GM04503 (cell line): ENCODE results near the gene SCN9A.
"Not testable (repeated sequence)": the region's sequence is repeated elsewhere in the genome, so short reads cannot be mapped to it uniquely, and the experiment has no call there.

Experiments used
- DNase-seq: peaks from one replicate; pipeline ENCODE4 v3.0.0-alpha.2; 2012; ENCODE audit warnings: low read depth

Gene SCN9A

GRCh38 chr2:166375195-166375735 is 479 bp downstream of the SCN9A start:
- DNase-seq = no peak

GRCh38 chr2:166373951-166374350 is 1.8 kb downstream of the SCN9A start:
- no peak for DNase-seq

- no peak for DNase-seq
These were observed 2.2 kb downstream of the SCN9A start for GRCh38 chr2:166373539-166373938.

GRCh38 chr2:166373105-166373504 is 2.6 kb downstream of the SCN9A start:
- no peak for DNase-seq

- DNase-seq = no peak
These were observed 3.7 kb downstream of the SCN9A start for GRCh38 chr2:166372046-166372445.

GRCh38 chr2:166365803-166366420 is 9.8 kb downstream of the SCN9A start:
- DNase-seq = no peak

GRCh38 chr2:166365239-166365638 is 10.5 kb downstream of the SCN9A start:
- DNase-seq = no peak

GRCh38 chr2:166364476-166365161 is 11.1 kb downstream of the SCN9A start:
- DNase-seq = no peak

- DNase-seq = no peak
These were observed 14.2 kb downstream of the SCN9A start for GRCh38 chr2:166361351-166362153.

GRCh38 chr2:166360906-166361305 is 14.8 kb downstream of the SCN9A start:
- DNase-seq = no peak

- no peak for DNase-seq
These were observed 15.3 kb downstream of the SCN9A start for GRCh38 chr2:166360426-166360825.

GRCh38 chr2:166357950-166358321 is 17.8 kb downstream of the SCN9A start:
- not testable (repeated sequence) for DNase-seq

GRCh38 chr2:166357068-166357949 is 18.4 kb downstream of the SCN9A start:
- no peak for DNase-seq

GRCh38 chr2:166351319-166351718 is 24.4 kb downstream of the SCN9A start:
- DNase-seq = no peak

GRCh38 chr2:166350525-166350924 is 25.2 kb downstream of the SCN9A start:
- DNase-seq = no peak

- DNase-seq = peak; percentile 50
These were observed 31.2 kb downstream of the SCN9A start for GRCh38 chr2:166344286-166345113.

GRCh38 chr2:166343467-166343866 is 32.3 kb downstream of the SCN9A start:
- no peak for DNase-seq

- no peak for DNase-seq
These were observed 34.3 kb downstream of the SCN9A start for GRCh38 chr2:166341426-166341825.

GRCh38 chr2:166338831-166339339 is 36.9 kb downstream of the SCN9A start:
- DNase-seq = no peak

- no peak for DNase-seq
These were observed 37.8 kb downstream of the SCN9A start for GRCh38 chr2:166337932-166338331.

- no peak for DNase-seq
These were observed 40.5 kb downstream of the SCN9A start for GRCh38 chr2:166335284-166335683.
